GM20431 (cell line): Measurements from ENCODE around the gene GRIA1.

ENCODE experiments used
- in situ Hi-C: fragments of 300-500 bp; cut with MseI, MboI; formaldehyde crosslinking; loops from one replicate; pipeline ENCODE4 v1.15.0; 2020; ENCODE audit warnings: low sequenced_read_pairs; ENCODE audit not compliant: unreplicated experiment

The GRIA1 gene

DNA sequence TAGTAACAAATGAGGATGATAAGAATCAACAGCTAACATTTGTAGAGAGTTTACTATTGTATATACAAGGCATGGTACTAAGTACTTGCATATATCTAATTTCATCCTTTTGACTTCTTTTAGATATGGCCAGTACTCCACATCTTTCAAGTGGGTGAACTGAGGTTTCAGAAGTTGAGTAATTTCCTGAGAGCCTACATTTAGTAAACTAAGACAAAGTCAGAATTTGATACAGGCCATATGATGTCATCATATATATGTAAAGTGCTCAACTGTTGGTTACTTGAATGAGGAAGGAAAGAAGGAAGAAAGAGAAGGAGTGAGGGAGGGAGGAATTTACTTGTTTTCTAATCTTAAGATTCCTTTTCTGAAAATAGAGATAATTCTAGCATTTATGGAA lies 52.8 kb downstream of the GRIA1 start:
- in situ Hi-C loops, result no loop called here

DNA sequence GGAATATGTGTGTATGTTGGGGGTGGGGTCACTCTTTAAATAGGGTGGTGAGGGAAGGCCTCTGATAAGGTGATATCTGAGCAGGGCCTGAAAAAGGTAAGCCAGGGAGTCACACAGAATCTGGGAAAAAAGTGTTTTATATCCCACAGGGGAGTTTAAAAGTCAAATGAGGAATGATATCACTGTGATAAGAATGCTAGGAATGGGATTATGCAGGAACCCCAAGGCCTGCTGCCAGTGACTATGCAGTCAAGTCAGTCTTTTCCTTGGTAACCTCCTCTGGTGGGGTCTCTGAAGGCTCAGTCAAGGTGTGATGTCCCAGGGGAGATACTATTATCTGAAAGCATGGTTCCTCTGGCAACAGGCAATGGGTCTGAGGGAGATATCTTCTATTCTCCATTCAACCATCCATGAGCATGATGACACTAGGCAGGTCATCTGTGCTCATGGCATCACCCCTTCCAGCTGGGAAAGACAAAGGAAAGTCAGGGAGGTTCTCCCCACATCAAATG lies 53.5 kb downstream of the GRIA1 start:
- in situ Hi-C loops, result no loop called here

DNA sequence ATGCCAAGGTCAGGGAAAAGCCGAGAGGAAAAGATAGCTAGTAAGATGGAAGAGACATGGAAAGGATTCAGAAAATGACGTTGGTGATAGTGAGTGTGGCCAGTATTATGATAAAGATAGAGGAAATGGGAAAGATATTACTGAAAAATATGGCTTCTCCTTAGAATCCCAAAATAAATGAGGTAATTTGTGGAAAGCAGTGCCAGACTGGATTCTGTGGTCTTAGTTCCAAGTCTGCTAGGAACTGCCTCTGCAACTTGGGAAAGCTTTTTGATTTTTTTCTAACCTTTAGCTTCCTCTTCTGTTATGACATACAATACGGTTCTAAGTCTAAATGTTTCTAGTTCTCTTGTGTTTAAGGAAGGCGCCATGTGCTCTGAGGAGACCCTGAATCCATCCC lies 54.2 kb downstream of the GRIA1 start:
- in situ Hi-C loops, result no loop called here

DNA sequence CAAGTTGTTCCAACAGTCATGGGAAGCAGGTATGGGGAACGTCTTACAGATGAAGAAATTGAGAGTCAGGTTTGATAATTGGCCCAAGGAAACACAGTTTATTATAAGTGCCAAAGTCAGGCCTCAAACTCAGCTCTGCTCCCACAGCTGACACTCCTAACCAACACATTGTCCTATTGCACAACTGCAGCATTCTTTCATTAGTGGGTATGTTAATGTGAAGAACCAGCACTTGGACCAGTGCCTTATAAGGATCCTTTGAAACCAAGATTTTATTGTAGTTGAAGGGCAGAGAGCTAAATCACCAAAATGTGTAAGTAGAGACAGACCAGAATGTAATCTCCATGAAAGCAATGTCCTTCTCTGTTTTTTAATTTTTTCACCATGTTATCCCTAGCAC lies 56.1 kb downstream of the GRIA1 start:
- in situ Hi-C loops, result no loop called here

DNA sequence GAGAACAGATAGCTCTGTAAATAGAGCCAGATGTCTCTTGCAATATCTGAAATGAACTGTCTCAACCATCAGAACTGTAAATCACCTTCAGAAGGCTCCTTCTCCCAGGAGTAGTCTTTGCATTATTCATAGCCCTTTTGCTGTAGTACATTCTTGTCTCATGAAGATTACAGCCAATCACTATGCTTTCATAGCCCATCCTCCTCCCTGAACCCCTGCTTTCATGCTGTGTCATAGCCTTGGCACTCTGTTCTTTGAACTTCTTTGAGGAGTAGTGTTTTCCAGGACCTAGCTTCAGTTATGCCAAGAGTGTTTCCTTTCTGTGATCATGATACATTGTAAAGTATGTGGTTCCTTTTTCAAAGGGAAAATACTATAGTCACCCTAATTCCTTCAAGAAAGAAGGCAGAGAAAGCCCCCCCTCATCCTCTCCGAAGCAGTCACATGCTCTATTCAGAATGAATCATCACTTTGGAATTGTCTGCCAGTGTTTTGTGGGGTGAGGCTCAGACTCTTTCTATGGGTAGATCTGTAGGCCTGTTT lies 61.1 kb downstream of the GRIA1 start:
- in situ Hi-C loops, result no loop called here

DNA sequence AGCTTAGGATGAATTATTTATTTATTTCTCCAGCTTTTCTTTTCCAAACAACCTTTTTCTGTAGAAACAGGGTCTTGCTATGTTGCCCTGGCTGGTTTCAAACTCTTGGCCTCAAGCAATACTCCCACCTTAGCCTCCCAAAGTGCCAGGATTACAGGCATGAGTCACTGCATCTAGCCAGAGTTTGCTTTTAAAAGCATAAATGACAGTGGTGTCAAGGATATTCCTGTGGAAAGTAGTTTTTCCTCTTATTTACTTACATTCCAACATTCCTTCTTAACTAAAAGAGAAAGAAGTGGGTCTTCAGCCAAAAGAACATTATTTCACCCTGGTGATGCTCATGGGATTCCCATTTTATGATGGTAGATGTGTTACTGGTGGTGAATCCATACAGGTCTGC lies 62.4 kb downstream of the GRIA1 start:
- in situ Hi-C loops, result no loop called here

DNA sequence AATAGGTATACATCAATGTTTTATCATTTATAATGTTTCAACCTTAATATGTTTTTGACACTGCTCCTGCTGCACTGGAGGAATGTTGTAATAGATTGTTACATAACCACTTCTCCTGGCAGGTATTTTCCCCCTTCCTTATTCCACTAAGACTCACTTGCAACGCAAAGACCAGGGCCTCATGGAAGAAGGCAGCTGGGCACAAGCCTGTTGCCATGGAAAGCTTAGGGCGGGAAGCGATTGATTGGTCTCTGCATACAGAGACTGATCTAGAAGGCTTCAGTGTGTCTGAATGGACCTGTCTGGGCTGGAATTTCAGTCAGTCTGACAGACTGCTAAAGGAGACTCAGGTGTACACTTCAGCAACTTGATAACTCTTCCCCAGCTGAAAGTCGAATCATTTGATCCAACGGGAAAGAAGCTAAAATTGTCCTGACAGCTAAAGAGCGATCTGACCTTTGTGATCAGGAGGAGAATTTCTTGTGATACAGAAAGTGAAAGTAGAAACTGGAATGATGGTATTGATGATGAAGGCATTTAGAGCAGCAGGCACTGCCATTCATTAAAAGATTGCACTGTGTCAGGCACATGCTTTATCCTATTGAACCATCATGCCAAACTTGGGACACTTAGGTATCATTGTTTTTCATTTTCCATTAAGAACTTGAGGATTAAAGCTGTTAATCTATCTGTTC lies 65.1 kb downstream of the GRIA1 start:
- in situ Hi-C loops, result no loop called here

DNA sequence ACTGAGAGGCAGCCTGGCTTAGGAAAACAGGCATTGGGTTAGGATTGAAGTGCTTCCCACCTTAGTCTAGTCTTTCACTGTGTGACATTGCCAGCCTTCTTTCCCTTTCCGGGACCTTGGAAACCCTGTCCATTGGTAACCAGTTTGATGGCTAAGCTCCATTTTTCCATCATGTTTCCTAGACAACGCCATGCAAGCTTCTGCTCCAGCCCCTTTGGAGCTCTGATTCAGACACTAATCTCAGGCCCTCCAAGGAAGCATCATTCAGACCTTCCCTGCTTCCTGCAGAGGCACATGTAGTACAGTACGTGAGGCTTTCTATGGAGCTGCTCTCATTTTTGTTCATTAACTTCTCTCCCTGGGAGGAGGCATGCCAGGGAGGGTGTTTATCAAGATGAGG lies 68.5 kb downstream of the GRIA1 start:
- in situ Hi-C loops, result no loop called here

DNA sequence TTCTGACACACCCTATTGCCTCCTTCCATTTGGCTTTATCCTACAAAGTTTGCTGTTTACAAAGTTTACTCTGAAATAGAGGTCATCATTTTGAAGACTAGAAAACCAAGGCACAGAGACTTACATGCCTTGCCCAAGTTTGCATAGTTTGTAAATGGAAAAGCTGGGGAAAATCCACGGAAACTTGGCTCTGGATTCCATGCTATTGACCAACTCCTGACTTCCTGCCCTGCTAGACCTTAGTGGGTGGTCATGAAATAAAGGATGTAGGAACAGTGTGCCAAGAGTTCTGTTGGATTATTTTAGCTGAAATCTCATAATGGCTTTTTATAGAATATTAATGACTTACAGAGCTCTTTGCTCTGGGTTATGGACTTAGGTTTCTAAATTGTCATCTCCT lies 69.5 kb downstream of the GRIA1 start:
- in situ Hi-C loops, result no loop called here

DNA sequence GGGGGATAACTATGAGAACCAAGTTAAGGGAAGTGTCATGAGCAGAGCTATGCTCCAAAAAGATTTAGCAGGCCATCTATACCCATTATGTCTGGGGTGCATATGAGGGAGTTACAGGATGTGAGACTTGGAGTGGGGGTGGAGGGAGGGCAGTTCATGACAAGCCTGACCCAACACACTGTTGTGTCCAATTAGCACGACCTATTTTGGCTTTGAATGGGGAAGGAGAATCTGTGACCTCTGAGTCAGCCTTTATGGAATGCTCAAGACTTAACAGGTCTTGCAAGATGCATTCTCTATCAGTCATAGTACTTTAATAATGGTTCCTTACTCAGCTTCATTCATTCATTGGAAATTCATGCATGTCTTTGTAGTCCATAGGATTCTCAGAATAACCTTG lies 71.7 kb downstream of the GRIA1 start:
- in situ Hi-C loops, result no loop called here

DNA sequence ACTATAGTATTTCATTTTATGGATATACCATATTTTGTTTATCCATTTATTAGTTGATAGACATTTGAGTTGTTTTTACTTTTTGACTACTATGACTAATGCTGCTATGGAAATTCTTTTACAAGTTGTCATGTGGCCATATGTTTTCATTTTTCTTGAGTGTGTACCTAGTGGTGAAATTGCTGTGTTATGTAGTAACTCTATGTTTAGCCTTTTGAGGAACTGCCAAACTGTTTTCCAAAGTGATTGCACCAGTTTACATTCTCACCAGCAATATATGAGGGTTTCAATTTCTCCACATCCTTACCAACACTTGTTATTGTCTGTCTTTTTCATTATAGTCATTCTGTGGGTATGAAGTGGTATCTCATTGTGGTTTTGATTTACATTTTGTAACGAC lies 75.4 kb downstream of the GRIA1 start:
- in situ Hi-C loops, result no loop called here

DNA sequence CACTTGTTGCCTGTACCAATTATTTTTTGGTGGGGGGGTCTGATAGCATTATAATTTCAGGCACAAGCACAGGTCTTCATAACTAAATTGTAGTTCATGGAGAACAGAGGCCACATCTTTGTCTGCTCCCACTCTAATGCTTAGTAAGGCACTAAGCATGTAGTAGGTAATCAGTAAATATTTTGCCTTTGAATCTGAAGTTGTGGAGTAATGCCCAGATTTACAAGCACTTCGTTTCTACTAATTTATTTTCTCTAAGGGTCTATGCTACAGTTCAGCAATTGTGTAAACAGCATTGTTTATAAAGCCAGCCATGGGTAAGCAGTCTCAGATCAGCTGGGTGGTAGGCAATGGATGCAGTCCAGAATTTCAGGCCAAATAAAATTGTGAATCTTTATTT lies 78.6 kb downstream of the GRIA1 start:
- in situ Hi-C loops, result no loop called here

DNA sequence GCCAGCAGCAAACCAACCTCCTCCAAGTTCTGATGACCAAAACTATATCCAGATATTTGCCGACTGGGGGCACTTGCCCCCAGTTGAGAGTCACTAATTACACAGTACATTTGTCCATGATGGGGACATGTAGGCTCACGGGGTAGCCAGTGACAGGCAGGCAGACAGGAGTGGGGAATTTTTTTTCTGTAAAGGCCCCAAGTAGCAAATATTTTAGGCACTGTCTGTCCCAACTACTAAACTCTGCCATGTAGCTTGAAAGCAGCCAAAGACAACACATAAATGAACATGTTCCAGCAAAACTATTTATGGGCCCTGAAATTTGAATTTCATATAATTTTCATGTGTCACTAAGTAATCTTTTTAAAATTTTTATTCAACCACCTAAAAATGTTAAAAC lies 80.7 kb downstream of the GRIA1 start:
- in situ Hi-C loops, result no loop called here

DNA sequence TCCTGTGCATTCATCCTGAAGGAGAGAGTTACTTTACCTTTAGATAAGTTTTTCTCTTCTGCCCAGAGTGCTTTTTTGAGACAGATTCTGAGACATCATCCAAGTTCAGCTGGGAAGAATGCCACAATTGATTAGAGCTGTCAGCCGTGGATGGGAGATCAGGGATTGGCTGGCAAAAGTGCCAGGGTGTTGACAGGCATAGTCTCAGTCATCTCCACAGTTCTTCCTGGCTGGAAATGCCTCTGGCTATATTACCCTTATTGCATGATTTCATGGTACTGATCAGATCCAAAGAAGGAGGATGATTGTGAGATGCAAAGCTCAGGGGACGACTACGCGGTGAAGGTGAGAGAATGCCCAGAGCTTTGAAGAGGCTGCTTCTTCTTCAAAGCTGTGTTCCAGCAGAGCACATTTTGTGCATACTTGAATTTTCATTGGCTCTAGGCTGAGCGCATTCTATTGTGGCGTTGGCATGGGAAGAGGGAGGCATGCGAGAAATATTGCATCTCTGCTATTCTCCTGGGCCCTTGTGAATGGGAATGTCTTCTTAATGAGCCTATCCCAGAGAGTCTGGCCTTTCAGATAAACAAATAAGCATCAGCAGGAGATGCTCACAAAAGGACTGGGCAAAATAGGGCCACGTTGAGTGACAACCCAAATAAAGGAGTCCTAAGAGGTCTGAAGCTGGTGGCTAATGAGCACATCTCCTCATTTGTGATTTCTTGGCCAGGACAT lies 82.1 kb downstream of the GRIA1 start:
- in situ Hi-C loops, result no loop called here

DNA sequence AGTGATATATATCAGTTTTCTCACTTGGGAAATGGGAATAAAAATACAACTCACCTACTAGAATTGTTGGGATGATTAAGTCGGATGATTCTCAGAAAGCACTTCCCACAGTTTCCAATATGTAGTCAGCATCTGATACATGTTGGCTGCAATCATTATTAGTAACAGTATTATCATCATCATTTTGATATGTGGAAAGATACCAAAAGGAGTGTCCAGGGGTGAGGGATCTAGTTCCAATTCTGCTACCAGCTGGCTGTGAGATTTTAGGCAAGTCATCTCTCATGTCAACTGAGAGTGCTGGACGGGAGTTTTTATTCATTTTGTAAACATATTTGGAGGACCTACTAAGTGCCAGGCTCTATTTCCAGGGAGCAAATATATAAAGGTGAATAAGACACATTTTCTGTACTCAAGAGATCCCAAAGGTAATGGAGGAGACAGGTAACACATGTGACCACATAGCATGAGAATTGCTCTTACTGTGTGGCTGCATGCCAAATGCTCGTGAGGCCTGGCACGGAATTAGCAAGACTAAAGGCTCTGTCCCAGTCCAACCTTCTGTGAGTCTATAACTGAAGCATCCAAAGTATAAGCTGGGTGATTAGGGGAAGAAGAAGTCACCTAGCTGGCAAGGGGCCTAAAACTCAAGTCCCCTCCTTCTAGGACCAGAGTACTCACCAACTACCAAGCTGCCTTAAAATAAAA lies 83.0 kb downstream of the GRIA1 start:
- in situ Hi-C loops, result no loop called here

DNA sequence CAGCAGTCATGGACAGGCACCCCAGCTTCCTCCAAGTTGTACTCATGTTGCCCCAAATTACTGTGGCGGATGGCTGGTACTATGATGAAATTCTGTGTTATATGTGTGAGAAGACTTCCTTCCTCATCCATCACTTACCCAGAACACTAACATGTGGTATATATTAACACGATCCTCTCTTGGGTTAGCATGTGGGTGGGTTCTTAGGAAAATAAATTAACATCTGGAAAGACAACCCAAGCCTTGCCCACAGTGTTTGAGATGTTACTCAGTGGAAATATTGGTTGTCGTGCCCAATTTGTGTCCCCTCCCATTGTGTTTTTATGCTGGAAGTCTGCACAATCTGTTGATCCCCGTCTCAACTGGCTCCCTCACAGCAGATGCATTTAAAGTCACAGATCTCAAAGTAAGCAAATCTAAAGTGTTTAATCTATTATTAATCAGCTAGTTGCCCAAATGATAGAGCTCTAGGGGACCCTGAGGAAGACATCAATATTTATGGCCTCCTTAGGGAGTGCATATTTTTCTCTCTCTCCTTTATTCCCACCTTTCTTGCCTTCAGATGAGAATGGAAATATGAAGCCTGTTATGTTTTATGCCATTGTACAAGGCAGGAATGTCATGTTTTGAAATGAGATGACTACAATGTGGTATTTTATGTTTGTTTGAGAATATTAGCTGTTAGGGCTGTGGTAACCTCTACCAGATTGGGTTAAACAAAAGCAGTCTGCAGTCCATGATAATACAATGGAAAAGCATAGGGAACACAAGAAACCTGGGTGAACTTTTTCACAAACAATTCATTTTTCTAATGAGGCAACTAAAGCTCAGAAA lies 93.9 kb downstream of the GRIA1 start:
- in situ Hi-C loops, result no loop called here

DNA sequence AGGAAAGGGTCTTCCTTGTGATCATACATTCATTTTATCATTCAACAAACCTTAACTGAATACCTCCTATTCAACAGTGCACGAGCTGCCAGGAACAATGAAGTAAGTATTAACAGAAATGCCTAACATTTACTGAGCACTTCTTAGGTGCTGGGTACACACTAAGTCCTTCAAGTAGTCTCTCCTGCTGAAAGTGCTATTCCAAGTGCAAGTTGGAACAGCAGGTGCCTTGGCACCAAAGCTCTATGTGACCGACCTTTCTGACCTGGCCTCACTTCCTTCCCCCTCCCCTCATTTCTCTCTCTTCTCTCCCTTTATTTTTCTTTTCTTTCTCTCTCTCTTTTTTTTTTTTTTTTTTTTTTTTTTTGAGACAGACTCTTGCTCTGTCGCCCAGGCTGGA lies 94.5 kb downstream of the GRIA1 start:
- in situ Hi-C loops, result no loop called here

DNA sequence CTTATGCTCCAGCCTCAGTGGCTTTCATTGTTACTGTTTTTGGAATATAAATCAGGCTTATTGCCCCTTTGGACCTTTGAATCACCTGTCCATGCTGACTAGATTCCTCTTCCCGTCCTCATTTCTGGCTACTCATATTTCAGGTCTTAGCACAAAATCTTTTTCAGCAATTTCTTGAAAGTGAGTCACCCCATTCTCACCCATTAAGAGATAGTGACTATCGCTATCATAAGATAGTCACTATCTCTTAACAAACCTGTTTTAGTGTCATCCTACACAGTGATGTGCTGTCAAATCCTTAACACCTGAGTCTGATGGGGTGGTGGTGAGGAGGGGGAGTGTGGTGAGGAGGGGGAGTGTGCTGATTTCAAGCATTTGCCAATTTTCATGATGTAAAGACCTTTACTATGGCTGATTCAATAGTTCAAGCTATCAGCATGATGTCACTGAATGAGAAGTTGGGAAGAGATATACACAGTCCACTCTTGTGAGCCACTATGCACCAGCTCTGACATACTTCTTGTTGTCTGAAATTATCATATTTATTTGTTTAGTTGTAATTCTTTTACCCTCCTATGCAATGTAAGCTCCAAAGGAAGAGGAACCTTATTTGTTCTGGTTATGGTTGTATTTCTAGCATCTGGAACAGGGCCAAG lies 95.3 kb downstream of the GRIA1 start:
- in situ Hi-C loops, result no loop called here

DNA sequence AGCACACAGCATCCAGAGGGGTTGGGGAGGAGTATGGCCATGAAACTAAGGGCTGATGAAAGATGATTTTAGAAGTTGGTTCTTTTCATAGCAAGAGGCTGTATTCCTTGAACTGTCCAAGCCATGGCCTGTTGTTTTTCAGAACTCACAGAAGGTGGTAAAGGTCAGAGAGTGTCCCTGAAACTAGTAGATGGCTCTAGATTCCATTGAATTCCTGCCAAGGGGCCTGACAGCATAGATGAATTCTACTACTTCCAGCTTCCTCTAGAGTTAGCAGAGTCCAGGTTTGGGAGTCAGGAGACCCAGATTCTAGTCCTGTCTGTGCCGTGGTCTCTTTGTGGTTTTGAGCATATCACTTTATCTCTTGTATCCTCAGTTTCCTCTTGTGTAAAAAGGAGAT lies 101.6 kb downstream of the GRIA1 start:
- in situ Hi-C loops, result no loop called here

DNA sequence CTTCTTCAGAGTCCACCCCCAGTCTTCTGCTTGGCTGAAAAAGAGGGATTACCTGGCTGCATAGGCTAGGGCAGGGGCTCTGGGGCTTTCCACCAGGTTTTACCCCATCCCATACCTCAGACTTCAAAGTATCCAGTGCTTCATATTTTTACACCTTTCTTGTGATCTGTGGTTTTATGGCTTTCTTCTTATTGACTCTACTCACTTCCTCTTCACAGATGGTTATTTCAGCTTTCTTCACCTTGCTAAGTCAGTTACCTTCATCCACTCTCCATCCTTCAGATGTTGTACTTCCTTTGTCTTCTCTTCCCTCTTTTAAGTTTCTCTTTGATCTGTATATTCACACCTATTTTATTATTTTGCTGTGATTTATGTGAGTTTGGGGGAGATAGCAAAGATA lies 104.3 kb downstream of the GRIA1 start:
- in situ Hi-C loops, result no loop called here
